IMR-90 (cell line): Measurements from ENCODE around the gene LGALS14. TPM values are rescaled to one million over a fixed set of nuclear protein-coding genes. Genes with fewer than 3 reads are reported as not detected.

ENCODE experiments used
- ATAC-seq: fragments of 200-7000 bp; cut with Tn5 transposase; 2 replicates; pipeline ENCODE4 v1.9.1; 2020; ENCODE audit warnings: low read depth, mild to moderate bottlenecking, moderate library complexity
- BruUV-seq: library from RNA; stranded (reverse); fragments of 400-500 nt; replicated peaks from 2 replicates; lab custom pipeline; 2021; lab: Mats Ljungman, UMichigan
- CTCF ChIA-PET: fragments of 300-600 bp; formaldehyde crosslinking; extraction: SDS; loops from one replicate; lab custom pipeline; 2021; ENCODE audit warnings: antibody characterized with exemption; lab: Yijun Ruan, JAX
- POLR2A ChIA-PET: fragments of 300-600 bp; sonication (Branson Sonifier 250); formaldehyde crosslinking; loops from one replicate; lab custom pipeline; 2022; ENCODE audit warnings: antibody characterized with exemption; ENCODE audit not compliant: unreplicated experiment; lab: Charles Lee
- DNase-seq: peaks from one replicate; pipeline ENCODE4 v3.0.0; 2013
- H2AFZ ChIP-seq: replicated peaks from 2 replicates; pipeline ENCODE3; 2013; ENCODE audit warnings: low read length, mild to moderate bottlenecking; ENCODE audit not compliant: poor library complexity
- H2AK5ac ChIP-seq: 2 replicates; pipeline ENCODE4 v1.6.1; 2013; ENCODE audit warnings: low read depth, low read length, inconsistent platforms
- H2AK9ac ChIP-seq: replicated peaks from 2 replicates; pipeline ENCODE3; 2013; ENCODE audit warnings: mild to moderate bottlenecking, low read depth, low read length, moderate library complexity; ENCODE audit not compliant: poor library complexity
- H2BK120ac ChIP-seq: 2 replicates; pipeline ENCODE4 v1.6.1; 2013; ENCODE audit warnings: low read depth, low read length, inconsistent platforms
- H2BK15ac ChIP-seq: 3 replicates; pipeline ENCODE4 v1.6.1; 2013; ENCODE audit warnings: low read depth, low read length, inconsistent platforms
- H2BK20ac ChIP-seq: 2 replicates; pipeline ENCODE4 v1.6.1; 2013; ENCODE audit warnings: low read depth, mild to moderate bottlenecking, inconsistent platforms, low read length, moderate library complexity
- H2BK5ac ChIP-seq: 2 replicates; pipeline ENCODE4 v1.6.1; 2013; ENCODE audit warnings: mild to moderate bottlenecking, low read depth, low read length, inconsistent platforms; ENCODE audit not compliant: poor library complexity, severe bottlenecking
- H3K14ac ChIP-seq: replicated peaks from 2 replicates; pipeline ENCODE4 v1.6.1; 2013; ENCODE audit warnings: low read depth, low read length, inconsistent platforms
- H3K18ac ChIP-seq: 2 replicates; pipeline ENCODE4 v1.6.1; 2013; ENCODE audit warnings: low read depth, low read length, control low read depth
- H3K23ac ChIP-seq: 2 replicates; pipeline ENCODE4 v1.6.1; 2013; ENCODE audit warnings: low read depth, low read length, inconsistent platforms
- H3K27ac ChIP-seq: 2 replicates; pipeline ENCODE4 v1.5.1; 2013; ENCODE audit warnings: mild to moderate bottlenecking, control low read depth, low read length; ENCODE audit not compliant: insufficient read depth
- H3K27me3 ChIP-seq: 2 replicates; pipeline ENCODE4 v1.6.1; 2013; ENCODE audit warnings: low read length; ENCODE audit not compliant: control insufficient read depth, insufficient read depth
- H3K36me3 ChIP-seq: 2 replicates; pipeline ENCODE4 v1.6.1; 2013; ENCODE audit warnings: low read length, mixed read lengths; ENCODE audit not compliant: control insufficient read depth, insufficient read depth
- H3K4ac ChIP-seq: 2 replicates; pipeline ENCODE4 v1.6.1; 2013; ENCODE audit warnings: low read depth, low read length, inconsistent platforms
- H3K4me1 ChIP-seq: 2 replicates; pipeline ENCODE4 v1.6.1; 2013; ENCODE audit warnings: low read length, mixed read lengths; ENCODE audit not compliant: control insufficient read depth, insufficient read depth
- H3K4me2 ChIP-seq: 2 replicates; pipeline ENCODE4 v1.6.1; 2013; ENCODE audit warnings: low read depth, mild to moderate bottlenecking, control low read depth, low read length, moderate library complexity
- H3K4me3 ChIP-seq: 2 replicates; pipeline ENCODE4 v1.5.1; 2013; ENCODE audit warnings: low read depth, mild to moderate bottlenecking, control low read depth, low read length, moderate library complexity; ENCODE audit not compliant: insufficient read depth
- H3K56ac ChIP-seq: 2 replicates; pipeline ENCODE4 v1.6.1; 2013; ENCODE audit warnings: low read length, inconsistent platforms; ENCODE audit not compliant: insufficient read depth; ENCODE audit errors: extremely low read depth
- H3K79me1 ChIP-seq, 2 experiments: 2 replicates each; pipeline ENCODE4 v1.6.1; 2013; ENCODE audit warnings: low read length in 2 of 2, inconsistent platforms in 1 of 2, low read depth in 1 of 2
- H3K9ac ChIP-seq: 2 replicates; pipeline ENCODE4 v1.6.1; 2013; ENCODE audit warnings: low read depth, low read length, control low read depth
- H3K9me1 ChIP-seq: 2 replicates; pipeline ENCODE4 v1.6.1; 2013; ENCODE audit warnings: low read length, inconsistent platforms; ENCODE audit not compliant: insufficient read depth
- H3K9me3 ChIP-seq: 2 replicates; pipeline ENCODE4 v1.6.1; 2013; ENCODE audit warnings: low read length; ENCODE audit not compliant: control insufficient read depth, insufficient read depth
- H4K20me1 ChIP-seq: 2 replicates; pipeline ENCODE4 v1.6.1; 2013; ENCODE audit warnings: low read length, inconsistent platforms; ENCODE audit not compliant: insufficient read depth
- H4K5ac ChIP-seq: 2 replicates; pipeline ENCODE4 v1.6.1; 2013; ENCODE audit warnings: mild to moderate bottlenecking, low read depth, low read length, control low read depth
- H4K8ac ChIP-seq, 2 experiments: 2 replicates each; pipeline ENCODE4 v1.6.1; 2013; ENCODE audit warnings: low read depth in 2 of 2, low read length in 2 of 2, control low read depth in 1 of 2, inconsistent platforms in 1 of 2
- H4K91ac ChIP-seq: 2 replicates; pipeline ENCODE4 v1.6.1; 2013; ENCODE audit warnings: low read depth, low read length, inconsistent platforms; ENCODE audit not compliant: insufficient read depth
- BHLHE40 ChIP-seq: fragments of 150-350 bp; IDR thresholded peaks from 2 replicates; pipeline ENCODE4 v1.6.1; 2016; ENCODE audit warnings: mild to moderate bottlenecking, low read depth, low read length
- CEBPB ChIP-seq: IDR thresholded peaks from 2 replicates; pipeline ENCODE4 v1.6.1; 2012; ENCODE audit warnings: low read depth, low read length, improper control_type of control experiment
- CHD1 ChIP-seq: IDR thresholded peaks from 2 replicates; pipeline ENCODE4 v1.6.1; 2012; ENCODE audit warnings: low read depth, low read length, improper control_type of control experiment
- CTCF ChIP-seq: conservative IDR thresholded peaks from 2 replicates; pipeline ENCODE4 v1.5.1; 2012; ENCODE audit warnings: mild to moderate bottlenecking, low read depth, low read length, improper control_type of control experiment
- ELK1 ChIP-seq: fragments of 150-350 bp; IDR thresholded peaks from 2 replicates; pipeline ENCODE4 v1.6.1; 2016; ENCODE audit warnings: low read depth, mild to moderate bottlenecking, low read length, moderate library complexity, borderline replicate concordance
- FOS ChIP-seq: fragments of 150-350 bp; IDR thresholded peaks from 2 replicates; pipeline ENCODE4 v1.6.1; 2016; ENCODE audit warnings: low read depth, low read length
- MAFK ChIP-seq: IDR thresholded peaks from 2 replicates; pipeline ENCODE4 v1.6.1; 2012; ENCODE audit warnings: low read depth, low read length, improper control_type of control experiment
- MAZ ChIP-seq: IDR thresholded peaks from 2 replicates; pipeline ENCODE4 v1.6.1; 2012; ENCODE audit warnings: low read depth, mild to moderate bottlenecking, low read length, improper control_type of control experiment, moderate library complexity, borderline replicate concordance
- MXI1 ChIP-seq: IDR thresholded peaks from 2 replicates; pipeline ENCODE4 v1.6.1; 2012; ENCODE audit warnings: low read depth, mild to moderate bottlenecking, low read length, moderate library complexity, borderline replicate concordance
- NFE2L2 ChIP-seq: fragments of 150-350 bp; IDR thresholded peaks from 2 replicates; pipeline ENCODE4 v1.6.1; 2016; ENCODE audit warnings: low read depth, mild to moderate bottlenecking, low read length
- POLR2A ChIP-seq: IDR thresholded peaks from 2 replicates; pipeline ENCODE4 v1.6.1; 2012; ENCODE audit warnings: mild to moderate bottlenecking, low read depth, low read length
- RAD21 ChIP-seq: IDR thresholded peaks from 2 replicates; pipeline ENCODE4 v1.6.1; 2012; ENCODE audit warnings: low read length, improper control_type of control experiment
- RCOR1 ChIP-seq: IDR thresholded peaks from 2 replicates; pipeline ENCODE4 v1.6.1; 2012; ENCODE audit warnings: mild to moderate bottlenecking, low read length, improper control_type of control experiment; ENCODE audit not compliant: insufficient replicate concordance
- RFX5 ChIP-seq: IDR thresholded peaks from 2 replicates; pipeline ENCODE4 v1.8.0; 2012; ENCODE audit warnings: low read depth, mild to moderate bottlenecking, low read length, moderate library complexity
- SMC3 ChIP-seq: fragments of 150-350 bp; IDR thresholded peaks from 2 replicates; pipeline ENCODE4 v1.6.1; 2016; ENCODE audit warnings: low read depth, mild to moderate bottlenecking, antibody characterized with exemption, low read length, moderate library complexity
- USF2 ChIP-seq: fragments of 150-350 bp; IDR thresholded peaks from 2 replicates; pipeline ENCODE4 v1.6.1; 2017; ENCODE audit warnings: mild to moderate bottlenecking, antibody characterized with exemption, low read length, low read depth
- WGBS, 2 experiments: methylation state at CpG; one replicate each; pipeline versions ENCODE4 v1.1.5 to v1.1.7; 2013; ENCODE audit warnings: missing lambda C conversion rate in 2 of 2; ENCODE audit not compliant: insufficient read length in 1 of 2; ENCODE audit errors: extremely low coverage in 2 of 2; 5-methylcytosine and 5-hydroxymethylcytosine counted together
- dilution Hi-C: fragments of 300-500 bp; cut with HindIII; formaldehyde crosslinking; loops from one replicate; pipeline ENCODE4 v1.14.3; 2018; ENCODE audit warnings: low sequenced_read_pairs; ENCODE audit not compliant: unreplicated experiment
- in situ Hi-C: fragments of 300-500 bp; cut with MboI; formaldehyde crosslinking; loops from 3 replicates; pipeline ENCODE4 v1.14.3; 2019; ENCODE audit warnings: low sequenced_read_pairs, inconsistent platforms, mixed read lengths
- intact Hi-C: fragments of 100-400 bp; cut with micrococcal nuclease; formaldehyde crosslinking; loops from 2 replicates; pipeline ENCODE4 v1.10.0; 2022
- polyA plus RNA-seq, 3 experiments: library from polyadenylated mRNA; depleted of rRNA; stranded (reverse); fragments of >200 nt; gene quantifications; 2 replicates each; pipeline ENCODE4 v1.2.3, GENCODE V29; 2012; ENCODE audit warnings: low replicate concordance in 1 of 3
- total RNA-seq: library from RNA; depleted of rRNA; stranded (reverse); fragments of >200 nt; gene quantifications from 2 replicates; pipeline ENCODE4 v1.2.3, GENCODE V29; 2012

The LGALS14 gene
- total and polyA plus RNA-seq, 2 of the 4 experiments (the other 2 are of a cell fraction): not detected

DNA sequence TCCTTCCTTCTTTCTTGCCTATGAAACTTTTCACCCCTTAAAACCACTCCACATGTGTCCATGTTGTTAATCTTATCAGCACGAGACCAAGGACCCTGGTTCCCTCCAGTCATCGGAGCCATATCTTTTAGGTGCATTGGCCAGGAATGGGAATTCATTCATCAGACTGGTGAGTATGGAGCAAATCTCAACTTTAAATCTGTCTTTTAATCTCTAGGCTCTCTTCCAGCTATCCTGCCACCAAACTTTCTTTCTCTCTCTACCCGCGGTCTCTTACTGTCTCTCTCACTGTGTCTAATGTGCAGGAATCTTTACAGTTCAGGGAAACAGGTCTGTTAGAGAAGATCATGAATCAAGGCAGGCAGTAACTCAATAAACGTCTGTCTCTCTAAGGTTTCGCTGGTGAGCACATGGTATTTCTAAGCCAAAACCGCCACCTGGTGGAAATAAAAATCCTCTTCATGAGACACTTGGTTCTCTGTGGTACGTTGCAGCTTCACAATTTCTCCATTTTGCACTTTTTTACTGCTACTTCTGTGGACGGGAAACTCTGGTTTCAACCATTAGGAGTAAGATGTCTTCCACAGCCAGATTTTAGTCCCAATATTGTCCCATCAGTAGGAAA lies 32.4 kb upstream of the LGALS14 start:
- no peak overlapping the region for H2BK20ac ChIP-seq
- H3K36me3 ChIP-seq: no peaks in the 10 kb centered on the region
- H3K14ac ChIP-seq: no peak overlapping the region
- H3K27me3 ChIP-seq: 0 out of 2 replicates have a peak, but pooled peaks cover 1% of the 10 kb centered on the region
- H3K79me1 ChIP-seq: no peaks in the 10 kb centered on the region
- H2AK9ac ChIP-seq: no peak overlapping the region
- 0% methylated on average over 1 of the region's 9 CpGs; no CpG with 5 or more reads in 1 of the 2 experiments for WGBS, 2 experiments
- no peak overlapping the region for H3K18ac ChIP-seq
- H3K56ac ChIP-seq: no peak overlapping the region
- no peak overlapping the region for H2AK5ac ChIP-seq
- no peak overlapping the region for H3K4ac ChIP-seq
- H4K5ac ChIP-seq: no peak overlapping the region
- intact Hi-C loops (loop anchor here (1.0 to 5.0 kb wide), 3 partner anchors 121 to 231 kb away; partner anchors contain the start of gene DLL3), in situ Hi-C loops (loop anchor here (10.0 kb wide), 1 partner anchor 117 kb away; no protein-coding TSS in a partner anchor), dilution Hi-C loops (no loop called here)
- H4K91ac ChIP-seq: no peak overlapping the region
- DNase-seq (peak; percentile 43), ATAC-seq (peak; percentile 69)
- ChIA-PET CTCF (no interaction called here), POLR2A (no interaction called here)
- no peaks in the 10 kb centered on the region for H4K20me1 ChIP-seq
- no peak overlapping the region for H2AFZ ChIP-seq
- H3K4me2 ChIP-seq: no peak overlapping the region
- H3K4me3 ChIP-seq: no peak overlapping the region
- H4K8ac ChIP-seq: no peak overlapping the region
- no peaks in the 10 kb centered on the region for H3K4me1 ChIP-seq
- H3K9me1 ChIP-seq: no peaks in the 10 kb centered on the region
- H2BK120ac ChIP-seq: no peak overlapping the region
- TF ChIP-seq BHLHE40 (no peak), MXI1 (no peak), CTCF (peak; percentile 56), MAFK (no peak), RCOR1 (no peak), RFX5 (no peak), POLR2A (no peak), CEBPB (no peak), USF2 (no peak), SMC3 (peak; percentile 62), NFE2L2 (no peak), CHD1 (no peak), MAZ (no peak), RAD21 (peak; percentile 68), ELK1 (no peak), FOS (no peak)
- BruUV-seq: no TSS peak
- no peak overlapping the region for H3K23ac ChIP-seq
- H3K9me3 ChIP-seq: no peaks in the 10 kb centered on the region
- H3K27ac ChIP-seq: no peak overlapping the region
- no peak overlapping the region for H2BK5ac ChIP-seq
- no peak overlapping the region for H3K9ac ChIP-seq
- H2BK15ac ChIP-seq: no peak overlapping the region
